NCI-H446 treated with DMSO at 0.1 percent for 48 hours (cell line): ENCODE measurements around the gene COPZ2.
"Not testable (repeated sequence)": the region's sequence is repeated elsewhere in the genome, so short reads cannot be mapped to it uniquely, and the experiment has no call there.

ENCODE experiments used
- DNase-seq: peaks from one replicate; lab custom pipeline; 2025; lab: John Stamatoyannopoulos, UW

The COPZ2 gene

GRCh38 chr17:48056246-48056745 lies 18.7 kb upstream of the COPZ2 start:
- no peak for DNase-seq

DNA sequence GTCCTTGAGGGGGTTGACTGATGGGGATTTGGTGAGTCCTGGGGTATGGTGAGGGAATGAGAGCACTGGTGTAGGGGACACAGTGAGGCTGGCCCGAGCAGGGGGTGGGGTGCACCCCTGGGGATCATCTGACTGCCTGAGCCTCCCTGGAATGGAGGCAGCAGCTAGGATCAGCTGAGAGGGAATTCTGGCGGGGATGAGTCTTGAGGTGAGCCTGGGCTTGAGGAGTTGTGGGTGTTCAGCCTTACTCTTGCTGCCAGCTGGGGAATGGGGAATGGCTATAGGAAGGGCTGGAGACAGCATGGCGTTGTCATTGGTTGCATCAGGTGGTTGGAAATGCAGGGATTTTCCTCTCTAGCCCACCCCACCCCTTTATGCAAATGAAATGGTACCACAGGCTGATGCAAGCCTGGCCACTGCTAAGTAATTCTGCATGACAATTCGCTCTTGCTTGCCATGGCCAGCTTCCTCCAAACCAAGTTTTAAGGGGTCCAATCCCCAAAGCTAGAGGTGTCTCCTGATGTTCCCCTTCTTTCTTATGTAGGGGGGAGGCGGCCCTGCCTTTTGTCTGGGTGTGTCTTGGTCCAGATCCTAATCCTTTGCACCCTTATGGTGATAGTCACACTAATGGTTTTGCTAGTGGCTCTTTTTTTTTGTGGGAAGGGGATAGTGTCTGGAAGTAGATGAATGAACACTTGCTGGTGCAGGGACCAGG lies 18.1 kb upstream of the COPZ2 start:
- DNase-seq, result no peak

- DNase-seq, result no peak
These were observed 16.9 kb upstream of the COPZ2 start for GRCh38 chr17:48054238-48055185.

- DNase-seq, result no peak
These were observed 16.2 kb upstream of the COPZ2 start for GRCh38 chr17:48053758-48054237.

DNA sequence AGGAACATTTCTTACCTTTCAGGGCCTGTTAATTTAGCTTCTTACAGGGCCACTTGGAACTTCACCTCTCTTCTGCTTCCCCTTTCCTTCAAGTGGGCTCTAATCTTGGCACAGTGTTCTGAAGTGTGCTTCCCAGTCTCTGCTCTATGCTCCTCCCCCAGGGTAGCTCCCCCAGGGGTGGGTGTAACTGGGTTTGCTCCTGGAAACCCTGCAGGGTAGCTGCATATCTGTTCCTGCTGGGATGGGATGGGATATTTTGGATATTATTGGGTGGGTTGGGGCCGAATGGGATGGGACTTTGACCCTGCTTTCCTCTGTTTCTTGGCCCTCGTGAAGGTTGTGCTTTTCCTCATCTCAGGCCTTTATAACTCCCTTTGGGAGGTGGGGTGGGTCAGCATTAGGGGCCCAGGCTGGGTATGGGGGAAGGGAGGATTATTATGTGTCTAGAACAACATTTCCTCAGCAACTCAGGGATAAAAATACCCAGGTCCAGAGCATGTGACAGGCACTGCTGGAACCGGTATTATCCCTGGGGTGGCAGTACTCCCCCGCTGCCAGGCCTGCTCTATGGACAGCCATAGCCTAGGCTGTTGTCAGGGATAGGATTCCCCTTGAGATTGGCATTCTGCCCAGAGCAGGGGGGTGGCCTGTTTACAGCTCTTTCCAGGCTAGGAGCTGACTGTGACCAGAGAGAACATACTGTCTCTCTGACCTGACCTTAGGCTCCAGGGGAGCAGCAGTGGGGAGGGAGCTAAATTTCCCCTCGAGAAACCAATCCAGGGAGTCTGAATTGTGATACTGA lies 15.6 kb upstream of the COPZ2 start:
- DNase-seq, result peak; percentile 8

- DNase-seq, result peak; percentile 25
These were observed 14.3 kb upstream of the COPZ2 start for GRCh38 chr17:48051706-48052486.

DNA sequence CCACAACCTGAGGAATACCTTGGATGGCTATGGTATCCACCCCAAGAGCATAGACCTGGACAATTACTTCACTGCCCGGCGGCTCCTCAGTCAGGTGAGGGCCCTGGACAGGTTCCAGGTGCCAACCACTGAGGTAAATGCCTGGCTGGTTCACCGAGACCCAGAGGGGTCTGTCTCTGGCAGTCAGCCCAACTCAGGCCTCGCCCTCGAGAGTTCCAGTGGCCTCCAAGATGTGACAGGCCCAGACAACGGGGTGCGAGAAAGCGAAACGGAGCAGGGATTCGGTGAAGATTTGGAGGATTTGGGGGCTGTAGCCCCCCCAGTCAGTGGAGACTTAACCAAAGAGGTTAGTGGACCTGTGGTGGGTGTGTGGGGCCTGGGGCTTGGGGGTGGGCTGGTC lies 13.7 kb upstream of the COPZ2 start:
- DNase-seq, result no peak

DNA sequence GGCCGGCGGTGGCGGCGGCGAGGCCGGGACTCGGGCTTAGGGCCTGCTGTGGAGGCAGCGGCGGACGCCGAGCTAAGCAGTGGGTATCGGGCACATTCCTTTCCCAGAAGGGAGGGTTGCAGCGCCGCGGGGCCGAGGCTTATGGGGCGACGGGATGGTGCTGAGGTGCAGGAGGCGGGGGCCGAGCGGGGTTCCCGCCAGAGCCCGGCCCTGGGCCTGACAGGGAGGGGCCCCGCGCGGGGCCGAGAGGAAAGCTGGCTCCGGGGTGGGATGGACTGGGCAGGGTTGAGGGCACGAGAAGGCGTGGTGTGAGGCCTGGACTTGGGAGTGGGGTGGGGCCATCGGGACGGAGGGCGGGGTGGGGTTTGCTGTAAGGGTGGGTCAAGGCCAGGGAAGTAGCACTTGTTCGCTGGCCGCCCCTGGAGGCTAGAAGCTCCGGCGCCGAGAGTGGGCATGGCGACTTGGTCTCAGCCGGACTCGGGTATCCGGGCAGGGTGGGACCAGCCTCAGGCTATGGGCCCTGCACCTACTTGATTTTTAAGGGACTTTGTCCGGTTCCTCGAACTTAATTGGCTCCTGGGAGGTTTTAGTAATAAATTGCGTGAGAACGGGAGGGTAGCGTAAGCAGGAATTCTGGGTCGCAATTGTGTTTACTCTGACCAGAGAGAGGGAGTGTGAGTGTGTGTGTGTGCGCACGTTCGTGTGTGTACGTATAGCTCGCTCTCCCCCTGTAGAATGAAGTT lies 11.0 kb upstream of the COPZ2 start:
- peak; percentile 15 for DNase-seq

- peak; percentile 99 for DNase-seq
These were observed 10.3 kb upstream of the COPZ2 start, which contains the start of gene NFE2L1 for GRCh38 chr17:48047741-48048383. TSS of gene NFE2L1 (plus strand) at chr17:48048359. CDS start at chr17:48051119, 2,760 bp downstream.

- DNase-seq, result no peak
These were observed 9.6 kb upstream of the COPZ2 start for GRCh38 chr17:48047113-48047740.

GRCh38 chr17:48046296-48046695 lies 8.7 kb upstream of the COPZ2 start:
- DNase-seq, result no peak

- DNase-seq, result no peak
These were observed 7.9 kb upstream of the COPZ2 start for GRCh38 chr17:48045316-48046001.

- DNase-seq, result no peak
These were observed 7.3 kb upstream of the COPZ2 start for GRCh38 chr17:48044851-48045250.

DNA sequence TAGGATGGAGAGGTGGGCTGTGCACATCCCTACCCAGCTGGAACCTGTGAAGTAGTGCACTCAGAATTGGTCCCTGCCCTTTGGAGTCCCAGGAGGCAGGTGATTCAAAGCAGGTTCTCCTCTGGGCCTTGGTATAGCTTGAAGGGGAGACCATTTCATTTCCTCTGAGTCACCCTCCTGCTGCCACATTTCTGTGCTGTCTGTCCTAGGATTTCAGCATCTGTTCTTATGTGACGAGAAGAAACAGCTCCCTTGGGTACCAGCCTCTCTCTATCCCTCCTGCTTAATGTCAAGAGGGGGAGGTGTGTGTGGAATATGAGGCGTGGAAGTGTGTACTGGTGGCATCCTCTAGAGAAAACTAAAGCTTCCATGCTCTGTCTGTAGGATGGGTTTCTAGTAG lies 5.6 kb upstream of the COPZ2 start:
- DNase-seq, result no peak

DNA sequence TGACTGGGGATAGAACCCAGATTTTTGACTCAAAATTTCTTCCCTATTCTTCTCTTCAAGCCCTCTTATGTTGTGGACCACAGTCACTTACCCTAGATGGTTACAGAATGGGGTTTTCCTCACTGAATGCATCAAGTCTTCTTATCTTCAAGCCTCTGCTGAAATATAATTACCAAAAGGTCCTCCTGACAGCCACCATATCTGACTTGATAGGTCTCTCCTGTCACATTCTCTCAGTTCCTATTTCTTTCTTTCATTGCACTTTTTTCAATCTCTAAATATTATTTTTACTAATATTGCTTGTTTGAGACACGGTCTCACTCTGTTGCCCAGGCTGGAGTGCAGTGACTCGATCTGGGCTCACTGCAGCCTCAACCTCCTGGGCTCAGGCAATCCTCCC lies 1.1 kb upstream of the COPZ2 start:
- DNase-seq, result no peak

GRCh38 chr17:48037838-48038323 lies 284 bp upstream of the COPZ2 start:
- DNase-seq, result no peak

- no peak for DNase-seq
These were observed 933 bp downstream of the COPZ2 start for GRCh38 chr17:48036693-48037035.

GRCh38 chr17:48034734-48035133 lies 2.9 kb downstream of the COPZ2 start:
- DNase-seq, result not testable (repeated sequence)

DNA sequence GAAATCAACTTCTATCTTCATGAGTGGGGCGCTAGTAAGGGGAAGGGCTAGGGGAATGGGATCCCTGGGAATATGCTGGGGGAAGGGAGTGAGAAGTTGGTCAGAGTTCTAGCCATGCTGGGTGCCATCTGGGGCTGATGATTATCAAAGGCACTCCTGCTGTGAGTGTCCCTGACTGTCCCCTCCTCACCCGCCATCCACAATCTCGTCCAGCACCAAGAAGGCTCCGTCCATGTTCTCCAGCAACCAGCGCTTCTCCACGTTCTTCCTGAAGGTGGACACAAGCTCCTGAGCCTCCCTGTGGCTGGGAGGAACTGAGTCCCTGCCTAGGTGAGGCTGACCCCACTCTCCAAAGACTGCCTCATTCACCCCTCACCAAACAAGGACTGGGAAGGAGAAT lies 5.6 kb downstream of the COPZ2 start:
- no peak for DNase-seq
